Tibial nerve (tissue), 3 donors: ENCODE data around the gene BDH1.

ENCODE experiments used
- CTCF ChIP-seq, 5 experiments: fragments of 200-600 bp in 3 of 5; fragments of 450-650 bp in 2 of 5; sonication (generic) in 3 of 5; IDR thresholded peaks; one replicate each; pipeline ENCODE4 v1.5.1; 2016 to 2019; ENCODE audit warnings: antibody characterized with exemption in 5 of 5, mild to moderate bottlenecking in 3 of 5, moderate library complexity in 2 of 5
- POLR2A ChIP-seq, 2 donors: fragments of 450-650 bp; IDR thresholded peaks; one replicate each; pipeline ENCODE4 v1.6.1; 2017; ENCODE audit warnings: antibody characterized with exemption in 2 of 2, mild to moderate bottlenecking in 2 of 2, moderate library complexity in 2 of 2

GRCh38 chr3:197545101-197545500, 10.7 kb downstream of the BDH1 start:
- TF ChIP-seq CTCF (IDR thresholded peaks at IDR 0.05): no peak
- TF ChIP-seq POLR2A (IDR thresholded peaks at IDR 0.05): no peak
